Measurements from ENCODE around the gene TTC22. TPM values are rescaled to one million over a fixed set of nuclear protein-coding genes. Genes with fewer than 3 reads are reported as not detected.

The TTC22 gene
- total RNA-seq, 2 experiments from 2014 or later, result 4.4 to 4.5 TPM

DNA sequence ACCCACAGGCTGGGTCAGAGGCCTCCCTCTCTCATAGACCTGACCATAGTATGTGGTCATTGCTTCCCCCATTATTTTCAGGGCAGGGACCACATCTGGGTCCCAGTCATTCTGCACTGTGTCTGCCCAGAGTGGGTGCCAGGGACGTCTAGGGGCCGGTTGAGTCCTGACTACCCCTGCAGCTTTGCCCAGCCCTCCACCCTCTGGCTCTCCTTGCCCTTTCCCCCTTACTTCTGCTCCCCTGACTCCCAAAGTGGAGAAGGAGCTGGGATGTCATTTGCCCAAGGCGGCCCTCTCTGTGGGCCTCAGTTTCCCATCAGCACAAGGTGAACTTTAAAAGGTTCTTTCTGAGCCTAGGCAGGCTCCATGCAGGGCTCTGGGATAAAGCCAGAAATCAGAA is 4.3 kb upstream of the TTC22 start:
- ATAC-seq (ENCODE audit: poor library complexity), result no peak
- peak overlapping the region in 1 of 2 donors; percentile 36 for H3K27ac ChIP-seq (ENCODE audit: low read depth in 1 of 2, low read length in 2 of 2)
- DNase-seq, result no peak
- no peaks in the 10 kb centered on the region for H3K36me3 ChIP-seq (ENCODE audit: insufficient read depth, low read length)
- no peak overlapping the region for H3K4me3 ChIP-seq (ENCODE audit: low read length)
- peaks cover 43% of the 10 kb centered on the region for H3K4me1 ChIP-seq (ENCODE audit: insufficient read depth, low read length)
- H3K9me3 ChIP-seq (ENCODE audit: control insufficient read depth in 1 of 2, insufficient read depth in 1 of 2, low read length in 2 of 2), result no peaks in the 10 kb centered on the region
- Mint-ChIP-seq H3K27me3 (no peaks in the 10 kb centered on the region), H3K36me3 (ENCODE audit: low read depth) (no peaks in the 10 kb centered on the region), H3K4me1 (ENCODE audit: low read depth) (peaks cover 30% of the 10 kb centered on the region), H3K9me3 (no peaks in the 10 kb centered on the region), H3K27ac (no peak overlapping the region), H3K4me3 (no peak overlapping the region)
- CTCF ChIA-PET, result no interaction called here
- intact Hi-C loops (cut with DNase I, micrococcal nuclease), result no loop called here
- no peaks in the 10 kb centered on the region for H3K27me3 ChIP-seq (ENCODE audit: control insufficient read depth in 1 of 2, insufficient read depth in 2 of 2, low read length in 2 of 2)
- TF ChIP-seq, protein P1, sequence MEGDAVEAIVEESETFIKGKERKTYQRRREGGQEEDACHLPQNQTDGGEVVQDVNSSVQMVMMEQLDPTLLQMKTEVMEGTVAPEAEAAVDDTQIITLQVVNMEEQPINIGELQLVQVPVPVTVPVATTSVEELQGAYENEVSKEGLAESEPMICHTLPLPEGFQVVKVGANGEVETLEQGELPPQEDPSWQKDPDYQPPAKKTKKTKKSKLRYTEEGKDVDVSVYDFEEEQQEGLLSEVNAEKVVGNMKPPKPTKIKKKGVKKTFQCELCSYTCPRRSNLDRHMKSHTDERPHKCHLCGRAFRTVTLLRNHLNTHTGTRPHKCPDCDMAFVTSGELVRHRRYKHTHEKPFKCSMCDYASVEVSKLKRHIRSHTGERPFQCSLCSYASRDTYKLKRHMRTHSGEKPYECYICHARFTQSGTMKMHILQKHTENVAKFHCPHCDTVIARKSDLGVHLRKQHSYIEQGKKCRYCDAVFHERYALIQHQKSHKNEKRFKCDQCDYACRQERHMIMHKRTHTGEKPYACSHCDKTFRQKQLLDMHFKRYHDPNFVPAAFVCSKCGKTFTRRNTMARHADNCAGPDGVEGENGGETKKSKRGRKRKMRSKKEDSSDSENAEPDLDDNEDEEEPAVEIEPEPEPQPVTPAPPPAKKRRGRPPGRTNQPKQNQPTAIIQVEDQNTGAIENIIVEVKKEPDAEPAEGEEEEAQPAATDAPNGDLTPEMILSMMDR (IDR thresholded peaks at IDR 0.05), result no peak
- POLR2A ChIA-PET, result no interaction called here

DNA sequence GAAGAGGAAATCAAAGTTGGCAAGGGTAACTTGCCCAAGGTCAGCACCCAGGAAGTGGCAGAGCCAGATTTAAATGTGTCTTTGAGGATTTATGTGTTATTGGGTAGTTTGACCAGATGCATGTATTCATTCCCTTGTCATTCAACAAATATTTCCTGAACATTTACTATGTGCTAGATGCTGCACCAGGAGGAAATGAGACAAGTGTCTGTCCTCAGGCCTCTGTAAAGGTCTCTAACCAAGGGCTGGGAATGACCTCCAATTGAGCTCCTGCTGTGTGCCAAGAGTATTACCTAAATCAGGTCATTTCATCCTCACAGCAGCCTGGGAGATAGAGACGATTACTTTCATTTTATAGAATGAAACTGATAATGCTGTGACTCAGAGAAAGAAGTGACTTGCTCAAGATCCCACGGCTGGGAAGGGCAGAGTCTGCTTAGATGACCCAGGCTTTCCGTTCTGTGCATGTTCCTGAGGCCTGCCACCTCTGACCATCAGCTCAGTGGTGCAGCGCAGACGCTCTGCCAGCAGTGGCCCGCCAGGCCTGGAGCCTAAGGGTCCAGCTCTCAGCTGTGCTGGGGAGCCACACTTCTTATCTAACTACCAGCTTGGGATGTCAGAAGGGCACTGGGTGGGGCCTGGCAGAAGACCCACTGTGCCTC is 3.5 kb upstream of the TTC22 start:
- Histone ChIP-seq H3K9me3 (ENCODE audit: control insufficient read depth in 1 of 2, insufficient read depth in 1 of 2, low read length in 2 of 2) (no peaks in the 10 kb centered on the region), H3K36me3 (ENCODE audit: insufficient read depth, low read length) (no peaks in the 10 kb centered on the region), H3K27me3 (ENCODE audit: control insufficient read depth in 1 of 2, insufficient read depth in 2 of 2, low read length in 2 of 2) (no peaks in the 10 kb centered on the region), H3K4me3 (ENCODE audit: low read length) (no peak overlapping the region), H3K4me1 (ENCODE audit: insufficient read depth, low read length) (peaks cover 49% of the 10 kb centered on the region), H3K27ac (ENCODE audit: low read depth in 1 of 2, low read length in 2 of 2) (peak overlapping the region in 1 of 2 donors; percentile 36)
- intact Hi-C loops (cut with DNase I, micrococcal nuclease), result loop anchor here in 1 of 2 experiments (5.0 kb wide), 1 partner anchor 397 kb away; the partner anchor contains the start of gene SSBP3
- peaks cover 38% of the 10 kb centered on the region for H3K4me1 Mint-ChIP-seq (ENCODE audit: low read depth)
- TF ChIP-seq, protein P1 (IDR thresholded peaks at IDR 0.05), result no peak
- H3K4me3 Mint-ChIP-seq, result no peak overlapping the region
- no peaks in the 10 kb centered on the region for H3K27me3 Mint-ChIP-seq
- ChIA-PET POLR2A (interaction anchor here (1.8 kb wide), 1 partner anchor 89 kb away, joined by 4 read pairs; the partner anchor contains the start of gene TTC4), CTCF (no interaction called here)
- ATAC-seq (ENCODE audit: poor library complexity) (no peak), DNase-seq (peak in 1 of 14 experiments; percentile 7)
- H3K27ac Mint-ChIP-seq, result no peak overlapping the region
- H3K36me3 Mint-ChIP-seq (ENCODE audit: low read depth), result peaks cover 5% of the 10 kb centered on the region
- H3K9me3 Mint-ChIP-seq, result no peaks in the 10 kb centered on the region

DNA sequence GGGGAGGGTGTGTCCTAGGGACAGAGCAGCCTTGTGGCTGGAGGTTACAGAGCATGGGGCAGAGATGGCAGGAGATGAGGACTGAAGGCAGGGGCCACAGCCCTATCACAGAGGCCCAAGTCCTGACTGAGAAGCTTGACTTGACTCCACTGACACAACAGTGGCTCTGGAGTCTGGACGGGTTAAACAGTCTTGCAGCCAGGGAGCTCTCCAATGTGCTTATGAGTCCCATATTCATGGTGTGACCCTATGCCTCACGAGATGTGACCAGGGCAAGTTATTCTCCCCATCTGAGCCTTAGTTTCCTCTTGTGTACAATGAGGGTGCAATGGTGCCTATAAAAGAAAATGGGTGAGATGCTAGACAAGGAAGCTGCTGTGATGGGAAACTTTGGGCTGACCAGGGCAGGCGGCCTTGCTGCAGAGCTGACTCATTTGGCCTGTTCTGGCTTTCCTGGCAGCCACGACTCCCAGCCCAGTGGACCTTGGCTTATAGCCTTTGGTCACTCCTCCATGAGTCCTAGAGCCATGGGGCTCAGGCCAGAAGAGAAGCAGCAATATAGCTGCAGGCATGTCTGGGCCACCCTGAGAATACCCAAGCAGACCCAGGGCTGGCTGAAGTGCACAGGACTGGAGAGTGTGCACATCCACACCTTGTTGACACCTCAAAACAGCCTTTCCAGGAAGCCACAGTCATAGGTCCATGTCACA is 2.8 kb upstream of the TTC22 start:
- no peak overlapping the region for H3K27ac Mint-ChIP-seq
- intact Hi-C loops (cut with DNase I, micrococcal nuclease), result loop anchor here in 1 of 2 experiments (5.0 kb wide), 1 partner anchor 397 kb away; the partner anchor contains the start of gene SSBP3
- Histone ChIP-seq H3K36me3 (ENCODE audit: insufficient read depth, low read length) (no peaks in the 10 kb centered on the region), H3K27ac (ENCODE audit: low read depth in 1 of 2, low read length in 2 of 2) (no peak overlapping the region), H3K4me3 (ENCODE audit: low read length) (no peak overlapping the region), H3K27me3 (ENCODE audit: control insufficient read depth in 1 of 2, insufficient read depth in 2 of 2, low read length in 2 of 2) (no peaks in the 10 kb centered on the region), H3K4me1 (ENCODE audit: insufficient read depth, low read length) (peaks cover 56% of the 10 kb centered on the region), H3K9me3 (ENCODE audit: control insufficient read depth in 1 of 2, insufficient read depth in 1 of 2, low read length in 2 of 2) (no peaks in the 10 kb centered on the region)
- peak in 1 of 14 experiments; percentile 25 for DNase-seq
- H3K4me3 Mint-ChIP-seq, result peak overlapping the region; percentile 13
- ATAC-seq (ENCODE audit: poor library complexity), result no peak
- TF ChIP-seq, protein P1 (IDR thresholded peaks at IDR 0.05), result no peak
- CTCF ChIA-PET, result no interaction called here
- peaks cover 5% of the 10 kb centered on the region for H3K36me3 Mint-ChIP-seq (ENCODE audit: low read depth)
- H3K4me1 Mint-ChIP-seq (ENCODE audit: low read depth), result peaks cover 45% of the 10 kb centered on the region
- H3K27me3 Mint-ChIP-seq, result no peaks in the 10 kb centered on the region
- H3K9me3 Mint-ChIP-seq, result no peaks in the 10 kb centered on the region
- POLR2A ChIA-PET, result interaction anchor here (1.8 kb wide), 1 partner anchor 89 kb away, joined by 4 read pairs; the partner anchor contains the start of gene TTC4

Data from CD4-positive, alpha-beta T cell (primary cell).